Stomach (tissue), 9 donors: ENCODE results near the gene RNF220. TPM values are rescaled to one million over a fixed set of nuclear protein-coding genes. Genes with fewer than 3 reads are reported as not detected.

Experiments used
- DNase-seq, 2 donors: peaks; one replicate each; pipeline versions ENCODE4 v3.0.0 to v3.0.0-alpha.2; 2013 to 2019
- H3K27ac ChIP-seq, 5 donors: fragments of 200-600 bp in 4 of 5; sonication (generic) in 4 of 5; one replicate each; pipeline ENCODE4 v1.5.1; 2013 to 2019; ENCODE audit warnings: mild to moderate bottlenecking in 1 of 5, moderate library complexity in 1 of 5
- H3K27me3 ChIP-seq, 3 donors: fragments of 200-600 bp; sonication (generic); one replicate each; pipeline ENCODE4 v1.5.1; 2017 to 2019; ENCODE audit warnings: mixed run types in 1 of 3
- H3K36me3 ChIP-seq, 4 donors: fragments of 200-600 bp; sonication (generic); 1 replicate in 3 of 4; 2 replicates in 1 of 4; pipeline ENCODE4 v1.5.1; 2016 to 2019
- H3K4me1 ChIP-seq, 4 donors: fragments of 200-600 bp; sonication (generic); one replicate each; pipeline ENCODE4 v1.5.1; 2016 to 2019
- H3K4me3 ChIP-seq, 4 donors: fragments of 200-600 bp; sonication (generic) in 3 of 4; one replicate each; pipeline ENCODE4 v1.5.1; 2016 to 2019; ENCODE audit warnings: mild to moderate bottlenecking in 1 of 4
- H3K9me3 ChIP-seq, 4 donors: fragments of 200-600 bp; sonication (generic); one replicate each; pipeline ENCODE4 v1.5.1; 2016 to 2019
- CTCF ChIP-seq, 7 experiments: fragments of 450-650 bp in 4 of 7; fragments of 200-600 bp in 3 of 7; sonication (generic) in 3 of 7; IDR thresholded peaks; one replicate each; pipeline ENCODE4 v1.5.1; 2016 to 2019; ENCODE audit warnings: antibody characterized with exemption in 7 of 7, control low read depth in 2 of 7, mild to moderate bottlenecking in 1 of 7
- EP300 ChIP-seq: sonication (generic); formaldehyde crosslinking; IDR thresholded peaks from one replicate; pipeline ENCODE4 v1.6.1; 2017; ENCODE audit warnings: antibody characterized with exemption
- POLR2A ChIP-seq, 4 donors: fragments of 450-650 bp; IDR thresholded peaks; one replicate each; pipeline ENCODE4 v1.6.1; 2016; ENCODE audit warnings: antibody characterized with exemption in 4 of 4, control low read depth in 2 of 4, mild to moderate bottlenecking in 1 of 4, moderate library complexity in 1 of 4
- POLR2AphosphoS5 ChIP-seq, 3 donors: sonication (generic); formaldehyde crosslinking; IDR thresholded peaks; one replicate each; pipeline ENCODE4 v1.6.1; 2016; ENCODE audit warnings: antibody characterized with exemption in 3 of 3
- WGBS, 5 donors: extraction: QIAGEN DNeasy Blood & Tissue Kit in 3 of 5; methylation state at CpG; one replicate each; pipeline versions ENCODE4 v1.1.5 to v1.1.7; 2013 to 2018; 5-methylcytosine and 5-hydroxymethylcytosine counted together
- intact Hi-C: fragments of 100-400 bp; cut with DNase I; formaldehyde crosslinking; loops from one replicate; pipeline ENCODE4 v1.15.1; 2023; ENCODE audit warnings: low total_unique reads
- polyA plus RNA-seq, 3 donors: library from polyadenylated mRNA; stranded (reverse); fragments of 200-250 nt; gene quantifications; one replicate each; pipeline ENCODE4 v1.2.3, GENCODE V29; 2013
- total RNA-seq, 5 donors: library from RNA; depleted of rRNA; stranded (reverse); fragments of >200 nt; gene quantifications; one replicate each; pipeline versions ENCODE4 v1.1.0 to v1.2.3, GENCODE V29; 2014 to 2016
- donor health status: healthy with polysubstance abuse.
- donor health status: Bipolar disorder and iron deficiency.
- donor health status: healthy.

The RNF220 gene
- total and polyA plus RNA-seq, 8 donors: 21.0 to 207 (median 47.2) TPM

GRCh38 chr1:44380666-44381177 is 24.3 kb upstream of the RNF220 start:
- Histone ChIP-seq H3K27me3 (no peaks in the 10 kb centered on the region), H3K36me3 (no peaks in the 10 kb centered on the region), H3K4me3 (no peak overlapping the region), H3K27ac (no peak overlapping the region), H3K4me1 (no peaks in the 10 kb centered on the region), H3K9me3 (no peaks in the 10 kb centered on the region)
- DNase-seq: no peak
- WGBS, 5 donors: 59 to 79% (median 71%) methylated on average over 3 of the region's 3 CpGs
- intact Hi-C loops: no loop called here
- no peak for TF ChIP-seq CTCF (IDR thresholded peaks at IDR 0.05)
- TF ChIP-seq POLR2AphosphoS5 (IDR thresholded peaks at IDR 0.05): no peak
- no peak for TF ChIP-seq EP300
- no peak for TF ChIP-seq POLR2A (IDR thresholded peaks at IDR 0.05)

DNA sequence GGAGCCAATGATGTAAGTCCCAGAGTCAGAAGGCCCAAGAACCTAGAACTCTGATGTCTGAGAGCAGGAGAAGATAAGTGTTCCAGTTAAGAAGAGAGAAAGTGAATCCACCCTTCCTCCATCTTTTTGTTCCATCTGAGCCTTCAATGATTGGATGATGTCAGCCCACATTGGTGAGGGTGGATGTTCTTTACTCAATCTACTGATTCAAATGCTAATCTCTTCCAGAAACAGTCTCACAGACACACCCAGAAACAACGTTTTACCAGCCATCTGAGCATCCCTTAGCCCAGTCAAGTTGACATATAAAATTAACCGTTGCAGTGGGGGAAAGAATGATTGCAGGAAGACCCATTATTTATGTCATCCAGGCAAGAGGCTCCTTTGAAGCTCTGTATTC is 16.5 kb upstream of the RNF220 start:
- Histone ChIP-seq H3K4me3 (no peak overlapping the region), H3K36me3 (no peaks in the 10 kb centered on the region), H3K4me1 (no peaks in the 10 kb centered on the region), H3K27me3 (peaks cover 0 to 27% (median 4%) of the 10 kb centered on the region in 3 donors), H3K9me3 (no peaks in the 10 kb centered on the region), H3K27ac (no peak overlapping the region)
- intact Hi-C loops: no loop called here
- 30 to 55% (median 45%) methylated on average over 2 of the region's 2 CpGs for WGBS, 5 donors
- TF ChIP-seq POLR2A (IDR thresholded peaks at IDR 0.05) (no peak), POLR2AphosphoS5 (IDR thresholded peaks at IDR 0.05) (no peak)
- DNase-seq: no peak

DNA sequence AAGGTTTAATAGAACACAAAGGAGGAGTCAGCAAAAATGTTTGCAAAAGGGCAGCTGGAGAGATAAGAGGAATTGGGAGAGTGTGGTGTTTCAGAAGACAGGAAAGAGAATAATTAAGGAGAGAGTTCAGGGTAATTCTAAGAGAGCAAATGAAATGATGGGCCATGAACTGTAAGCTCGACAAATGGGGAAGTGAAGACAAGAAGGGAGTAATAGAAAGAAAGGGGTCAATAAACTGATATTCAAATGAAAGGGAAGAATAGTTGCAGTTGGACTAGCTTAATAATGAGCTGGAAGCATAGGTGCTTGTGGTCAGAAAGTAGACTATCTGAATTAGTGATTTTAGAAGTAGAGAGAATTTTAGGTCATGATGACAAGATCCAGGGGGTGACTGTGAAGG is 15.6 kb upstream of the RNF220 start:
- Histone ChIP-seq H3K27me3 (peaks cover 0 to 36% (median 12%) of the 10 kb centered on the region in 3 donors), H3K4me1 (no peaks in the 10 kb centered on the region), H3K27ac (no peak overlapping the region), H3K9me3 (no peaks in the 10 kb centered on the region), H3K36me3 (no peaks in the 10 kb centered on the region), H3K4me3 (no peak overlapping the region)
- TF ChIP-seq POLR2AphosphoS5 (IDR thresholded peaks at IDR 0.05) (no peak), EP300 (no peak), CTCF (IDR thresholded peaks at IDR 0.05) (no peak), POLR2A (IDR thresholded peaks at IDR 0.05) (no peak)
- DNase-seq: no peak
- WGBS, 5 donors: 50 to 69% (median 58%) methylated on average over 1 of the region's 1 CpG
- intact Hi-C loops: no loop called here

GRCh38 chr1:44390277-44390676 is 14.8 kb upstream of the RNF220 start:
- Histone ChIP-seq H3K27me3 (peaks cover 0 to 45% (median 16%) of the 10 kb centered on the region in 3 donors), H3K4me1 (no peaks in the 10 kb centered on the region), H3K27ac (no peak overlapping the region), H3K4me3 (no peak overlapping the region), H3K36me3 (no peaks in the 10 kb centered on the region), H3K9me3 (no peaks in the 10 kb centered on the region)
- DNase-seq: no peak
- WGBS, 5 donors: 19 to 43% (median 35%) methylated on average over 1 of the region's 1 CpG
- TF ChIP-seq CTCF (IDR thresholded peaks at IDR 0.05) (no peak), POLR2A (IDR thresholded peaks at IDR 0.05) (no peak), POLR2AphosphoS5 (IDR thresholded peaks at IDR 0.05) (no peak), EP300 (no peak)
- intact Hi-C loops: no loop called here
